ENCODE data around the gene HS6ST3.

GRCh38 chr13:96772426-96772825, 682.5 kb downstream of the HS6ST3 start:
- TF ChIP-seq CTCF (IDR thresholded peaks at IDR 0.05) (no peak), POLR2A (IDR thresholded peaks at IDR 0.05) (no peak), EP300 (IDR thresholded peaks at IDR 0.05) (no peak)

All from upper lobe of left lung (tissue), 4 donors.